GM12872 (cell line): ENCODE data around the gene ZNF280D.

Experiments
- TF ChIP-seq, protein P1 (sequence below): IDR thresholded peaks from 3 replicates; pipeline ENCODE4 v1.5.1; 2011; ENCODE audit warnings: low read depth, mild to moderate bottlenecking, low read length, moderate library complexity; ENCODE audit not compliant: insufficient read depth

The ZNF280D gene

DNA sequence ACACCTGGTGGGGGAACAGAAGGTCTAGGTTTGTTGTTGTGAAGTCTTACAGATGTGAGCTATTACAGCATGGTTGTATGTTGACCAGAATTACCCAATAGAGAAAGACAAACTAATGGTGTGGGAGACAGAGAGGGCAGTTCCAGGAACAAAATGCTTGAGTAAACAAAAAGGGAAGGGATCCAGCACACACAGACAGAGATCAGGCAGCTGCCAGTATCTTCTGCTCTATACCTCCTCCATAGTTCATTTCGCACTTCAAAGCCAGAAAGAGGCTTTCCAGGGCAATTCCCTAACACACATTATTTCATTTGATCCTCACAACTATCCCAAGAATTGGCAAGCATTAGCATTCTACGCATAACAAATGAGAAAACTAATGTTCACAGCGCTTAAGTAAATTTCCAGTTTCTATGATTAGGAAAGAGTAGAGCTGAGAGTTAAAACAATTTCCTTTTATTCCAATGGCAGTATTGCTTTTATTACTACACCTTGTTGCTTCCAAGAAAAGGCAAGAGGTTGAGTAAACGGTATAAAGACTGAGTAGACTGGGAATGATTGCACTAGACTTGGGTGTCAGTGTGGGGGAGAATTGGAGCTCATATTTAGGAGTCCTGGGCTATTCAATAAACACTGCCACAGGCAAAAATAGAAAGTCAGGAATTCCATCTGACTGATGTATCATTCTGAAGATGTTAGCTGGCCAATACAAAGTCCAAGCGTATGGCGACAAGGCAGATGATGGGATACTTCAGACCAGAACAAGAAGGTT lies 39.7 kb upstream of the ZNF280D start:
- TF ChIP-seq, protein P1, sequence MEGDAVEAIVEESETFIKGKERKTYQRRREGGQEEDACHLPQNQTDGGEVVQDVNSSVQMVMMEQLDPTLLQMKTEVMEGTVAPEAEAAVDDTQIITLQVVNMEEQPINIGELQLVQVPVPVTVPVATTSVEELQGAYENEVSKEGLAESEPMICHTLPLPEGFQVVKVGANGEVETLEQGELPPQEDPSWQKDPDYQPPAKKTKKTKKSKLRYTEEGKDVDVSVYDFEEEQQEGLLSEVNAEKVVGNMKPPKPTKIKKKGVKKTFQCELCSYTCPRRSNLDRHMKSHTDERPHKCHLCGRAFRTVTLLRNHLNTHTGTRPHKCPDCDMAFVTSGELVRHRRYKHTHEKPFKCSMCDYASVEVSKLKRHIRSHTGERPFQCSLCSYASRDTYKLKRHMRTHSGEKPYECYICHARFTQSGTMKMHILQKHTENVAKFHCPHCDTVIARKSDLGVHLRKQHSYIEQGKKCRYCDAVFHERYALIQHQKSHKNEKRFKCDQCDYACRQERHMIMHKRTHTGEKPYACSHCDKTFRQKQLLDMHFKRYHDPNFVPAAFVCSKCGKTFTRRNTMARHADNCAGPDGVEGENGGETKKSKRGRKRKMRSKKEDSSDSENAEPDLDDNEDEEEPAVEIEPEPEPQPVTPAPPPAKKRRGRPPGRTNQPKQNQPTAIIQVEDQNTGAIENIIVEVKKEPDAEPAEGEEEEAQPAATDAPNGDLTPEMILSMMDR, result no peak

- TF ChIP-seq, protein P1, result no peak
These were observed 36.9 kb upstream of the ZNF280D start for GRCh38 chr15:56770173-56770572.

GRCh38 chr15:56767315-56767714 lies 34.0 kb upstream of the ZNF280D start:
- TF ChIP-seq, protein P1, result no peak

- TF ChIP-seq, protein P1, result no peak
These were observed 31.9 kb upstream of the ZNF280D start for GRCh38 chr15:56765251-56765650.

GRCh38 chr15:56763141-56763895 lies 30.0 kb upstream of the ZNF280D start:
- TF ChIP-seq, protein P1, result no peak

GRCh38 chr15:56760186-56760585 lies 26.9 kb upstream of the ZNF280D start:
- TF ChIP-seq, protein P1, result no peak

DNA sequence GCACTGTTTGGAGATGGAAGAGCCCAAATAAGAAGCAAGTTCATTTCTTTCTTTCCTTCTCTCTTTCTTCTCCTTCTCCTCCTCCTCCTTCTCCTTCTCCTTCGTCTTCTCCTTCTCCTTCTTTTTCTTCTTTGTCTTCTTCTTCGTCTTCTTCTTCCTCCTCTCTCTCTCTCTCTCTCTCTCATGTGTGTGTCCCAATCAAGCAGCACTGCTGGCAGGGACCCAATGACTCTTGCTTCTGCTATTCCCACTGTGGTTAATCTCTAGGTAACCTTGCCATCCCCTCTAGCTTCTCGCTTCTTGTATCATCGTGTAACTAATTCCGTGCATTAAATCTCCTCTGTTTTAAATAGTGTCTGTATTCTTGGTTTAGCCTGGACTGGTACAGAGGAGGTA lies 26.1 kb upstream of the ZNF280D start:
- TF ChIP-seq, protein P1, result no peak
